Nephron (organoid): ENCODE results near the gene ZNF607.
"Not testable (repeated sequence)": the region's sequence is repeated elsewhere in the genome, so short reads cannot be mapped to it uniquely, and the experiment has no call there.

Source experiments
- H3K27ac Mint-ChIP-seq, 3 experiments: 2 replicates each; pipeline ENCODE4 v1.8.0; 2020; ENCODE audit warnings: mixed read lengths in 3 of 3, mild to moderate bottlenecking in 2 of 3, moderate library complexity in 1 of 3
- H3K27me3 Mint-ChIP-seq: 2 replicates; pipeline ENCODE4 v1.8.0; 2021; ENCODE audit warnings: low read depth, mild to moderate bottlenecking, moderate library complexity, mixed read lengths
- H3K36me3 Mint-ChIP-seq: 2 replicates; pipeline ENCODE4 v1.8.0; 2020; ENCODE audit warnings: low read depth, mixed read lengths
- H3K4me1 Mint-ChIP-seq: 2 replicates; pipeline ENCODE4 v1.8.0; 2020; ENCODE audit warnings: mixed read lengths
- H3K4me3 Mint-ChIP-seq, 3 experiments: 2 replicates each; pipeline ENCODE4 v1.8.0; 2020; ENCODE audit warnings: mild to moderate bottlenecking in 3 of 3, mixed read lengths in 3 of 3, moderate library complexity in 2 of 3
- H3K9me3 Mint-ChIP-seq: 2 replicates; pipeline ENCODE4 v1.8.0; 2020; ENCODE audit warnings: mixed read lengths
- CTCF ChIP-seq, 3 experiments: fragments of 200-600 bp; sonication (generic); IDR thresholded peaks; one replicate each; pipeline ENCODE4 v1.5.0; 2021; ENCODE audit warnings: antibody characterized with exemption in 3 of 3; ENCODE audit not compliant: unreplicated experiment in 3 of 3

Gene ZNF607

GRCh38 chr19:37719111-37719926 is at the start of gene ZNF607:
Gene ZNF607 (minus strand): TSS chr19:37719761. CDS start chr19:37711618, 8,143 bp downstream.
- H3K36me3 Mint-ChIP-seq, result peaks cover 39% of the 10 kb centered on the region
- no peaks in the 10 kb centered on the region for H3K27me3 Mint-ChIP-seq
- H3K27ac Mint-ChIP-seq, result peak within 1 kb of the TSS; percentile 57 to 96 (median 84)
- H3K9me3 Mint-ChIP-seq, result peaks cover 16% of the 10 kb centered on the region
- H3K4me1 Mint-ChIP-seq, result peaks cover 12% of the 10 kb centered on the region
- H3K4me3 Mint-ChIP-seq, result peak within 1 kb of the TSS; percentile 90 to 97 (median 95)
- peak; percentile 55 to 66 (median 56) for TF ChIP-seq CTCF (IDR thresholded peaks at IDR 0.05; ENCODE audit: unreplicated experiment in 3 of 3)

- Mint-ChIP-seq H3K4me3 (no peak overlapping the region), H3K27ac (no peak overlapping the region), H3K4me1 (no peaks in the 10 kb centered on the region), H3K36me3 (peaks cover 67% of the 10 kb centered on the region), H3K9me3 (no peaks in the 10 kb centered on the region), H3K27me3 (no peaks in the 10 kb centered on the region)
- no peak for TF ChIP-seq CTCF (IDR thresholded peaks at IDR 0.05; ENCODE audit: unreplicated experiment in 3 of 3)
Measured at GRCh38 chr19:37763488-37763887, 43.9 kb upstream of the ZNF607 start.

GRCh38 chr19:37757683-37758082 is 38.1 kb upstream of the ZNF607 start:
- not testable (repeated sequence) for H3K4me1 Mint-ChIP-seq, H3K27me3 Mint-ChIP-seq, H3K27ac Mint-ChIP-seq, H3K4me3 Mint-ChIP-seq, H3K9me3 Mint-ChIP-seq
- H3K36me3 Mint-ChIP-seq, result peaks cover 60% of the 10 kb centered on the region

GRCh38 chr19:37738371-37738770 is 18.8 kb upstream of the ZNF607 start:
- peaks cover 80% of the 10 kb centered on the region for H3K9me3 Mint-ChIP-seq
- TF ChIP-seq CTCF (IDR thresholded peaks at IDR 0.05; ENCODE audit: unreplicated experiment in 3 of 3), result no peak
- H3K27ac Mint-ChIP-seq, result no peak overlapping the region
- no peaks in the 10 kb centered on the region for H3K27me3 Mint-ChIP-seq
- no peaks in the 10 kb centered on the region for H3K4me1 Mint-ChIP-seq
- H3K36me3 Mint-ChIP-seq, result peaks cover 89% of the 10 kb centered on the region
- no peak overlapping the region for H3K4me3 Mint-ChIP-seq

- Mint-ChIP-seq H3K27ac (no peak overlapping the region), H3K27me3 (no peaks in the 10 kb centered on the region), H3K4me3 (no peak overlapping the region), H3K4me1 (no peaks in the 10 kb centered on the region), H3K9me3 (peaks cover 3% of the 10 kb centered on the region), H3K36me3 (peaks cover 4% of the 10 kb centered on the region)
- TF ChIP-seq CTCF (IDR thresholded peaks at IDR 0.05; ENCODE audit: unreplicated experiment in 3 of 3), result no peak
Measured at GRCh38 chr19:37725181-37725580, 5.6 kb upstream of the ZNF607 start.

GRCh38 chr19:37719927-37720265 is 335 bp upstream of the ZNF607 start:
- Mint-ChIP-seq H3K4me3 (peak overlapping the region; percentile 90 to 97 (median 95)), H3K27me3 (no peaks in the 10 kb centered on the region), H3K27ac (peak overlapping the region; percentile 57 to 96 (median 84)), H3K9me3 (peaks cover 16% of the 10 kb centered on the region), H3K4me1 (peaks cover 12% of the 10 kb centered on the region), H3K36me3 (peaks cover 33% of the 10 kb centered on the region)
- TF ChIP-seq CTCF (IDR thresholded peaks at IDR 0.05; ENCODE audit: unreplicated experiment in 3 of 3), result peak in 1 of 3 experiments; percentile 15
